Lower leg skin (tissue), 4 donors: Measurements from ENCODE around the gene LEMD3. TPM values are rescaled to one million over a fixed set of nuclear protein-coding genes. Genes with fewer than 3 reads are reported as not detected.

Experiments used
- DNase-seq, 2 donors: peaks; one replicate each; pipeline ENCODE4 v3.0.0-alpha.2; 2019; ENCODE audit warnings: low spot score in 2 of 2
- H3K4me3 ChIP-seq: fragments of 200-600 bp; sonication (generic); 2 replicates; pipeline ENCODE4 v1.5.1; 2017; ENCODE audit warnings: mild to moderate bottlenecking, low read depth; ENCODE audit not compliant: poor library complexity, severe bottlenecking
- POLR2A ChIP-seq, 2 donors: fragments of 450-650 bp; IDR thresholded peaks; one replicate each; pipeline ENCODE4 v1.6.1; 2016 to 2017; ENCODE audit warnings: antibody characterized with exemption in 2 of 2, mild to moderate bottlenecking in 1 of 2, moderate library complexity in 1 of 2
- WGBS, 2 donors: methylation state at CpG; one replicate each; pipeline ENCODE4 v1.1.5; 2018; 5-methylcytosine and 5-hydroxymethylcytosine counted together
- intact Hi-C: fragments of 100-400 bp; cut with DNase I; formaldehyde crosslinking; loops from one replicate; pipeline ENCODE4 v1.15.0; 2023; ENCODE audit warnings: low total_unique reads
- total RNA-seq, 4 donors: library from RNA; depleted of rRNA; stranded (reverse); fragments of >200 nt; gene quantifications; one replicate each; pipeline ENCODE4 v1.1.0, GENCODE V29; 2016
- TF ChIP-seq, protein P1 (sequence below), 3 donors: fragments of 450-650 bp; IDR thresholded peaks; one replicate each; pipeline ENCODE4 v1.5.1; 2016; ENCODE audit warnings: antibody characterized with exemption in 3 of 3, mild to moderate bottlenecking in 3 of 3, moderate library complexity in 2 of 3

LEMD3 gene
- total RNA-seq, 4 donors from 2014 or later = 45.1 to 89.8 (median 53.7) TPM

DNA sequence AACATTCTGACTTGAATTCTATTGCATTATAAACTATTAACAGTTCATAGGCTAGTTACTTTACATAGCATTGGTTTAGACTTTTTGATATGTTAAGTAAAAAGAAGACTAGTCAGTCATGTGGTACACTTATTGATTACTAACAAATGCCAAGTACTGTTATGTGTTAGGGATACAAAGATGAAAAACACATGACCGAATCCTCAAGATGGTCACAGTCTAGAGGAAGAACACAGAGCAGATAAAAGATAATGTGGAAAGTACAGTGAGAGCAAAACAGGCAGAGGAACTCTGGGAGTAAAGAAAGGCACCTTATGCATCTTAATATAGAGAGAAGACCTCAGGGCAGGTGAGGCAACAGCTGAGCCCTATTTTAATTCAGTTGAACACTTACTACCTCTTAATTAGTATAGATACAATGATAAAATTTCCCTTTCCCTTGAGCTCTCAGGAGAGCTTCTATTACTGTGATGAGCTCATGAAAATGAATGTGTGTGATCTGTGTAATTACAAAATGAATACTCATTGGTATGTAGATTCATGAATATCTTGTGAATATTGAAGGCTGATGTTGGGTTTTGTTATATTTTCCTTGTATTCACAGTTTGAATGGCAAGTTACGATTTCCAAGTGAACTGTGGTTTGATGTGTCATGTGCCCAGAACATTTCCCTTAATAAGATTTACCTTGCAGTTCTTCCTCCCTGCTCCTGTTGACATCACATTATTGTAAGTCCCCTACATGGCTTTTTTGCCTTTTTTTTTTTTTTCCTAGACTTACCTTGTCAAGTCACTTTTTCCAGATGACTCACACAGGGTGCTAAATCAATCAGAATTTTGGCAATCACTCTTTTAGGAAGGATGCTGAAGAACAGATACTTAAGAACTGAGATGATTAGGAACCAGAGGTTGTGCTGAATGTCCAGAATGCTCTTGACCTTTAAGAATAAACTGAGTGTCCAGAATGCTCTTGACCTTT lies 79.6 kb downstream of the LEMD3 start:
- TF ChIP-seq POLR2A (IDR thresholded peaks at IDR 0.05) = no peak
- TF ChIP-seq, protein P1, sequence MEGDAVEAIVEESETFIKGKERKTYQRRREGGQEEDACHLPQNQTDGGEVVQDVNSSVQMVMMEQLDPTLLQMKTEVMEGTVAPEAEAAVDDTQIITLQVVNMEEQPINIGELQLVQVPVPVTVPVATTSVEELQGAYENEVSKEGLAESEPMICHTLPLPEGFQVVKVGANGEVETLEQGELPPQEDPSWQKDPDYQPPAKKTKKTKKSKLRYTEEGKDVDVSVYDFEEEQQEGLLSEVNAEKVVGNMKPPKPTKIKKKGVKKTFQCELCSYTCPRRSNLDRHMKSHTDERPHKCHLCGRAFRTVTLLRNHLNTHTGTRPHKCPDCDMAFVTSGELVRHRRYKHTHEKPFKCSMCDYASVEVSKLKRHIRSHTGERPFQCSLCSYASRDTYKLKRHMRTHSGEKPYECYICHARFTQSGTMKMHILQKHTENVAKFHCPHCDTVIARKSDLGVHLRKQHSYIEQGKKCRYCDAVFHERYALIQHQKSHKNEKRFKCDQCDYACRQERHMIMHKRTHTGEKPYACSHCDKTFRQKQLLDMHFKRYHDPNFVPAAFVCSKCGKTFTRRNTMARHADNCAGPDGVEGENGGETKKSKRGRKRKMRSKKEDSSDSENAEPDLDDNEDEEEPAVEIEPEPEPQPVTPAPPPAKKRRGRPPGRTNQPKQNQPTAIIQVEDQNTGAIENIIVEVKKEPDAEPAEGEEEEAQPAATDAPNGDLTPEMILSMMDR (IDR thresholded peaks at IDR 0.05) = no peak
- no peak overlapping the region for H3K4me3 ChIP-seq
- WGBS, 2 donors = 75 to 90% methylated on average over 2 of the region's 2 CpGs
- intact Hi-C loops = no loop called here
- no peak for DNase-seq

DNA sequence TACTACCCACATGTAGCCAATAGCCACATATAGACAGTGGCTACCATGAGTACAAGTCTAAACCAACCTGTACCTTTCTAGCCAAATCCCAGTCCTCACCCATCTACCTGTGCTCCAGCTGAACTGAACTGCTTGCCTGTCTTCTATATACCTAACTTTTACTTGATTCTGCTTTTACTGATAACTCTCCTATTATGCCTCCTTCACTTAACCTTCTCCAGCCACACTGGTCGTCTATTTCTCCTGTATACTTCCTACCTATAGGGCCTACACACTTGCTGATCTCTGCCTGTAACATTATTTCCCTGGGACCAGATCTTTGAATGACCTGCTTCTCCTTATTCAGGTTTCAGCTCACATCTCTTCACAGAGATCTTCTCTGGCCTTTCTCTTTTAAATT lies 83.1 kb downstream of the LEMD3 start:
- no peak for DNase-seq
- H3K4me3 ChIP-seq = no peak overlapping the region
- 79 to 88% methylated on average over 1 of the region's 1 CpG for WGBS, 2 donors
- intact Hi-C loops = no loop called here
- TF ChIP-seq POLR2A (IDR thresholded peaks at IDR 0.05) = no peak
- TF ChIP-seq, protein P1 (IDR thresholded peaks at IDR 0.05) = no peak

DNA sequence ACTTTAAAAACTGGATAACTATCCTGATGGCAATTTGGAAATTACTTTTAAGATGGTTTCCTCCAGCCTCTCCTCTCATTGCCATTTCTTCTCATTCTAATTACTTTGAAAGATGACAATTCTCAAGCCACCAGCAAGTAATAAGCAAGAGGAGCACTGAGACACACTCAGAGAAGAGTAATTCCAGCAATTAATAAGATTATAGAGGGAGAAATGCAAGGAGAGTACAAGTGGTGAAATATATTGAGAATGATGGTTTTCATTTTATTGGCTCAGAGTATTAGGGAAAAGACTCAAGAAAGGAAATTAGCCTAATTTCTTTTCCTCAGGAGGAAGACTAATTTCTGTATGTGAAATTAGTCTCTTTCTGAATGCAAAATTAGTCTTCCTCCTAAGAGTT lies 88.6 kb downstream of the LEMD3 start:
- TF ChIP-seq, protein P1 (IDR thresholded peaks at IDR 0.05) = no peak
- TF ChIP-seq POLR2A (IDR thresholded peaks at IDR 0.05) = no peak
- H3K4me3 ChIP-seq = no peak overlapping the region
- intact Hi-C loops = no loop called here
- DNase-seq = no peak

DNA sequence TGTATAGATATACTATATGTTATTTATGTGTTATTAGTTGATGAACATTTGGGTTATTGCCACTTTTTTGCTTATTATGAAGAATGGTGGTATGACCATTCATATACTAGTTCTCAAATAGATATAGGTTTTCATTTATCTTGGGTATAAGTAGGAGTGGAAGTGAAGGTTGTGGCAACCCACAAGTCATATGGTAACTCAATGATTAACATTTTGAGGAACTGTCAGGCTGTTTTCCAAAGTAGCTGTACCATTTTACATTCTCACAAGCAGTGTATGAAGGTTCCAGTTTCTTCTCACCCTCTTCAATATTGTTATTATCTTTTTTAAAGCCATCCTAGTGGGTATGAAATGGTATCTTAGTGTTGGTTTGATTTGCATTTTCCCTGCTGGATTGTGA lies 90.1 kb downstream of the LEMD3 start:
- intact Hi-C loops = no loop called here
- no peak for TF ChIP-seq POLR2A (IDR thresholded peaks at IDR 0.05)
- TF ChIP-seq, protein P1 (IDR thresholded peaks at IDR 0.05) = no peak
- no peak overlapping the region for H3K4me3 ChIP-seq
- DNase-seq = no peak

DNA sequence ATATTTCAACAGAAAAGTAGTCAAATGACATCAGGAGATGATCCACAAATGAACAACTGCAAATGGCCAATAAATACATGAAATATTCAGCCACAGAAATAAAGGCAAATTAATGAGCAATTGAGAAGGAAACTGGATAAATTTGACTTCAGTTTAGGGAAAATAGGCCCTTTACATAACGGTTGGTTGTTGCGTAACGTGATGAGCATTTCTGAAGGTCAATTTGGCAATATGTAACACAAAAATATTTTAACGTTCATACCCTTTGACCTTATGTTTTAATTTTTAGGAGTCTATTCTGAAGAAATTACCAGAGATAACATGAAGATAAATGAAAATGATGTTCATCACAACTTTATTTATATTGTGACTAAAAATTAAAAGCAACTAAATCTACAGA lies 94.4 kb downstream of the LEMD3 start:
- 86 to 87% methylated on average over 4 of the region's 4 CpGs for WGBS, 2 donors
- no peak for DNase-seq
- no peak for TF ChIP-seq POLR2A (IDR thresholded peaks at IDR 0.05)
- TF ChIP-seq, protein P1 (IDR thresholded peaks at IDR 0.05) = no peak
- no peak overlapping the region for H3K4me3 ChIP-seq
- intact Hi-C loops = no loop called here
